Erythroblast (primary cell): ENCODE results near the gene RTL9.

ENCODE experiments used
- GATA1 ChIP-seq: IDR thresholded peaks from 2 replicates; pipeline ENCODE4 v1.6.1; 2011; ENCODE audit warnings: low read depth, mild to moderate bottlenecking, control low read depth, low read length, moderate library complexity
- POLR2A ChIP-seq: IDR thresholded peaks from 2 replicates; pipeline ENCODE4 v1.6.1; 2011; ENCODE audit warnings: mild to moderate bottlenecking, low read length

GRCh38 chrX:110318664-110318968 is 40.0 kb upstream of the RTL9 start:
- TF ChIP-seq POLR2A (no peak), GATA1 (no peak)
